ENCODE data around the gene MAP7D1. TPM values are rescaled to one million over a fixed set of nuclear protein-coding genes. Genes with fewer than 3 reads are reported as not detected.

Gene MAP7D1
- total RNA-seq, 4 donors from 2014 or later, result 115 to 171 (median 153) TPM

GRCh38 chr1:36136535-36136934, 19.4 kb upstream of the MAP7D1 start:
- intact Hi-C loops (cut with DNase I; ENCODE audit: low total_unique reads), result no loop called here
- peak in 1 of 2 donors; percentile 45 for DNase-seq (ENCODE audit: low spot score in 2 of 2)
- WGBS, 2 donors, result 26 to 31% methylated on average over 1 of the region's 1 CpG
- H3K4me3 ChIP-seq (ENCODE audit: low read depth, poor library complexity, severe bottlenecking), result no peak overlapping the region
- no peak for TF ChIP-seq POLR2A (IDR thresholded peaks at IDR 0.05)
- TF ChIP-seq CTCF (IDR thresholded peaks at IDR 0.05), result no peak

GRCh38 chr1:36137226-36137625, 18.7 kb upstream of the MAP7D1 start:
- intact Hi-C loops (cut with DNase I; ENCODE audit: low total_unique reads), result no loop called here
- 73% methylated on average over 5 of the region's 5 CpGs for WGBS, 2 donors

GRCh38 chr1:36137776-36138175, 18.2 kb upstream of the MAP7D1 start:
- TF ChIP-seq CTCF (IDR thresholded peaks at IDR 0.05), result no peak
- no peak overlapping the region for H3K4me3 ChIP-seq (ENCODE audit: low read depth, poor library complexity, severe bottlenecking)
- intact Hi-C loops (cut with DNase I; ENCODE audit: low total_unique reads), result no loop called here
- no peak for DNase-seq (ENCODE audit: low spot score in 2 of 2)
- WGBS, 2 donors, result 88 to 91% methylated on average over 3 of the region's 3 CpGs

More at GRCh38 chr1:36137226-36137625, 18.7 kb upstream of the MAP7D1 start:
- no peak overlapping the region for H3K4me3 ChIP-seq (ENCODE audit: low read depth, poor library complexity, severe bottlenecking)
- DNase-seq (ENCODE audit: low spot score in 2 of 2), result no peak
- TF ChIP-seq CTCF (IDR thresholded peaks at IDR 0.05), result no peak
- no peak for TF ChIP-seq POLR2A (IDR thresholded peaks at IDR 0.05)

- no peak for DNase-seq (ENCODE audit: low spot score in 2 of 2)
- H3K4me3 ChIP-seq (ENCODE audit: low read depth, poor library complexity, severe bottlenecking), result no peak overlapping the region
- intact Hi-C loops (cut with DNase I; ENCODE audit: low total_unique reads), result no loop called here
- WGBS, 2 donors, result 87 to 88% methylated on average over 5 of the region's 5 CpGs
- no peak for TF ChIP-seq CTCF (IDR thresholded peaks at IDR 0.05)
- TF ChIP-seq POLR2A (IDR thresholded peaks at IDR 0.05), result no peak
These were observed 16.4 kb upstream of the MAP7D1 start for GRCh38 chr1:36139521-36139920.

GRCh38 chr1:36142121-36142520, 13.8 kb upstream of the MAP7D1 start:
- DNase-seq (ENCODE audit: low spot score in 2 of 2), result no peak
- WGBS, 2 donors, result 8 to 13% methylated on average over 1 of the region's 1 CpG
- H3K4me3 ChIP-seq (ENCODE audit: low read depth, poor library complexity, severe bottlenecking), result no peak overlapping the region
- intact Hi-C loops (cut with DNase I; ENCODE audit: low total_unique reads), result no loop called here
- no peak for TF ChIP-seq POLR2A (IDR thresholded peaks at IDR 0.05)
- no peak for TF ChIP-seq CTCF (IDR thresholded peaks at IDR 0.05)

GRCh38 chr1:36143424-36143823, 12.5 kb upstream of the MAP7D1 start:
- TF ChIP-seq CTCF (IDR thresholded peaks at IDR 0.05), result no peak
- TF ChIP-seq POLR2A (IDR thresholded peaks at IDR 0.05), result no peak
- H3K4me3 ChIP-seq (ENCODE audit: low read depth, poor library complexity, severe bottlenecking), result no peak overlapping the region
- DNase-seq (ENCODE audit: low spot score in 2 of 2), result no peak
- 82 to 93% methylated on average over 4 of the region's 4 CpGs for WGBS, 2 donors
- intact Hi-C loops (cut with DNase I; ENCODE audit: low total_unique reads), result no loop called here
